AG09319 (cell line): Measurements from ENCODE around the gene P2RY6.

Experiments used
- DNase-seq: peaks from one replicate; pipeline ENCODE4 v3.0.0-alpha.2; 2010; ENCODE audit warnings: low read depth; ENCODE audit errors: extremely low read depth
- TF ChIP-seq, protein P1 (sequence below): IDR thresholded peaks from 2 replicates; pipeline ENCODE4 v1.5.1; 2011; ENCODE audit warnings: low read depth, mild to moderate bottlenecking, inconsistent platforms, low read length, moderate library complexity

P2RY6 gene

GRCh38 chr11:73295241-73295995 lies 23.3 kb downstream of the P2RY6 start:
- DNase-seq: no peak
- TF ChIP-seq, protein P1, sequence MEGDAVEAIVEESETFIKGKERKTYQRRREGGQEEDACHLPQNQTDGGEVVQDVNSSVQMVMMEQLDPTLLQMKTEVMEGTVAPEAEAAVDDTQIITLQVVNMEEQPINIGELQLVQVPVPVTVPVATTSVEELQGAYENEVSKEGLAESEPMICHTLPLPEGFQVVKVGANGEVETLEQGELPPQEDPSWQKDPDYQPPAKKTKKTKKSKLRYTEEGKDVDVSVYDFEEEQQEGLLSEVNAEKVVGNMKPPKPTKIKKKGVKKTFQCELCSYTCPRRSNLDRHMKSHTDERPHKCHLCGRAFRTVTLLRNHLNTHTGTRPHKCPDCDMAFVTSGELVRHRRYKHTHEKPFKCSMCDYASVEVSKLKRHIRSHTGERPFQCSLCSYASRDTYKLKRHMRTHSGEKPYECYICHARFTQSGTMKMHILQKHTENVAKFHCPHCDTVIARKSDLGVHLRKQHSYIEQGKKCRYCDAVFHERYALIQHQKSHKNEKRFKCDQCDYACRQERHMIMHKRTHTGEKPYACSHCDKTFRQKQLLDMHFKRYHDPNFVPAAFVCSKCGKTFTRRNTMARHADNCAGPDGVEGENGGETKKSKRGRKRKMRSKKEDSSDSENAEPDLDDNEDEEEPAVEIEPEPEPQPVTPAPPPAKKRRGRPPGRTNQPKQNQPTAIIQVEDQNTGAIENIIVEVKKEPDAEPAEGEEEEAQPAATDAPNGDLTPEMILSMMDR: no peak; the same call in none of the 2 replicates

DNA sequence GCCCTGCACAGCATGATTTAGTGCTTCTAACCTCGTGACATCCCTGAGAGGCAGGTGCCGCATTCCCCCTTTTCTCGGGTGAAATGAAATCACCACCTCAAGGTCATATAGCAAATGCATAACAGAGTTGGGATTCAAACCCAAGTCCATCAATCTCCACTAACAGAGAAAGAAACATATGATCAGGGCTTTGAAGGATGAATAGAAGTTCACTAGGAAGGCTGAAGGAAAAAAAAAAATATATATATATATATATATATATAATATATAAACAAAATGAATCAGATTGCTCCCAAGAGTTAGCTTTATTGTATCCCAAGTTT lies 23.8 kb downstream of the P2RY6 start:
- no peak for DNase-seq
- TF ChIP-seq, protein P1: no peak

- TF ChIP-seq, protein P1: no peak
- DNase-seq: no peak
These were observed 24.5 kb downstream of the P2RY6 start for GRCh38 chr11:73296501-73297230.

DNA sequence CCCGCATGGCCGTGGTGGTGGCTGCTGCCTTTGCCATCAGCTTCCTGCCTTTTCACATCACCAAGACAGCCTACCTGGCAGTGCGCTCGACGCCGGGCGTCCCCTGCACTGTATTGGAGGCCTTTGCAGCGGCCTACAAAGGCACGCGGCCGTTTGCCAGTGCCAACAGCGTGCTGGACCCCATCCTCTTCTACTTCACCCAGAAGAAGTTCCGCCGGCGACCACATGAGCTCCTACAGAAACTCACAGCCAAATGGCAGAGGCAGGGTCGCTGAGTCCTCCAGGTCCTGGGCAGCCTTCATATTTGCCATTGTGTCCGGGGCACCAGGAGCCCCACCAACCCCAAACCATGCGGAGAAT lies 25.1 kb downstream of the P2RY6 start:
- TF ChIP-seq, protein P1: no peak
- DNase-seq: no peak

- TF ChIP-seq, protein P1: no peak
- DNase-seq: no peak
These were observed 25.6 kb downstream of the P2RY6 start for GRCh38 chr11:73297702-73298101.

- DNase-seq: no peak
- TF ChIP-seq, protein P1: no peak
These were observed 26.1 kb downstream of the P2RY6 start for GRCh38 chr11:73298233-73298632.

DNA sequence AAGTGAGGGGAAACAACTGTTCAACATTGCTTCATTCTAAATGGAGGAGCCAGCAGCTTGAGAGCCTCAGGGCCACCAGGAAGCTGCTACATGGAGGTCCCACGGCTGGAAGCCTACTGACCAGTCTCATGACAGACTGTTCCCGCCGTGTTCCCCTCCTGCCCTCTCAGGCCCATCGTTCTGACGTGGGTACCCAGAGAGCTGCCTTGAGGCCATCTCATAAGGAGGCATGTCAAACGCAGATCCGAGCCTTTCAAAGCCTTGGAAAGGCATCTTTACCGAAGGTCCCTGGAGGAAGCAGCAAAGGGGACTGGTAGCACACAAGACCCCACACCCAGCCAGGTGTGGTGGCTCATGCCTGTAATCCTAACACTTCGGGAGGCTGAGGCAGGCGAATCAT lies 27.6 kb downstream of the P2RY6 start:
- TF ChIP-seq, protein P1: no peak
- DNase-seq: no peak
